Measurements from ENCODE around the gene CCDC91.
"Not testable (repeated sequence)": the region's sequence is repeated elsewhere in the genome, so short reads cannot be mapped to it uniquely, and the experiment has no call there.

CCDC91 gene

GRCh38 chr12:28286352-28286751 lies 96.1 kb downstream of the CCDC91 start:
- no peak for DNase-seq (ENCODE audit: low read depth, low spot score)

GRCh38 chr12:28290262-28290661 lies 100.0 kb downstream of the CCDC91 start:
- DNase-seq (ENCODE audit: low read depth, low spot score): no peak

DNA sequence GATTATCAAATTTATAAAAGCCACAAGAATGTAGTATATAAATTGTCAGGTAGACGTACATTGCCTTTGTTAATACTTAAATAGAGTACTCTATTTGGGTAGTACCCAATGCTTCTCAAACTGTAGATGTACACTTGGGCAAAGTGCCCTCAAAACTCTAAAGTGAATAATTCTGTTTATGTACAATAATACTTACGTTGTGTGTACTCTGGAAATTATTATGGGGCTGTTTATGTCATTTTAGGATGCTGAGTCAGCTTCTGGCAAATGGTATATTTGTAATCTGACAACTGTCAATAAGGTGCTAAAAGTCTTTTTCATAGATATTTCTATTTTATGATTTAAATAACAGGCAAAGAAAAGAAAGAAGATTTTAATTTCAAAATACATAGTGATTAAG lies 102.4 kb downstream of the CCDC91 start:
- DNase-seq (ENCODE audit: low read depth, low spot score): no peak

DNA sequence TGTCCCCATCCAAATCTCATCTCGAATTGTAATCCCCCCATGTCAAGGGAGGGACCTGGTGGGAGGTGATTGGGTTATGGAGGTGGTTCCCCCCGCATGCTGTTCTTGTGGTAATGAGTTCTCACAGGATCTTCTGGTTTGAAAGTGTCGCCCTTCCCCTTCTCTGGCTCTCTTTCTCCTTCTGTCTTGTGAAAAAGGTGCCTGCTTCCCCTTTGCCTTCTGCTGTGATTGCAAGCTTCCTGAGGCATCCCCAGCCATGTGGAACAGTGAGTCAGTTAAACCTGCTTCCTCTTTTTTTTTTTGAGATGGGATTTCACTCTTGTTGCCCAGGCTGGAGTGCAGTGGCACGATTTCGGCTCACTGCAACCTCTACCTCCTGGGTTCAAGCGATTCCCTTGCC lies 104.0 kb downstream of the CCDC91 start:
- DNase-seq (ENCODE audit: low read depth, low spot score): no peak

- no peak for DNase-seq (ENCODE audit: low read depth, low spot score)
Observed at GRCh38 chr12:28296287-28296686, 106.0 kb downstream of the CCDC91 start.

- no peak for DNase-seq (ENCODE audit: low read depth, low spot score)
Observed at GRCh38 chr12:28303192-28303591, 112.9 kb downstream of the CCDC91 start.

- no peak for DNase-seq (ENCODE audit: low read depth, low spot score)
Observed at GRCh38 chr12:28306535-28306934, 116.3 kb downstream of the CCDC91 start.

- DNase-seq (ENCODE audit: low read depth, low spot score): no peak
Observed at GRCh38 chr12:28308891-28309290, 118.6 kb downstream of the CCDC91 start.

DNA sequence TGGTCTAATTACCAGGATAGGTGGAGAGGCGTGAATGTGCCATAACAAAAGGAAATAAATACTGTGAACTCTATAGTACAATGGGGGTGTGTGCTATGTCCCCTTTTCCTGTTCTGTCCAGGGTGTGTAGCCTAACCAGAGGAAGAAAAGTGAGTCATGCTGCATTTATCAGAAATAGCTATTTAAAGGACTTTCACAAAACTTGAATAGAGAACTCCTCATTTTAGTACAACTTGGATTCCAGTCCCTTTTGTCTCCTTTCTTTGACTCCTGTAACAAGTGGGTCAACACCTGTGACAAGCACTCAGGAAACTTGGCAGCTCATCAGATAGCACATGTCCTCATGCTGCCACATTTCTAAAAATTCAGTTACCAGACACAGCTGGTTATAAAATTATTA lies 123.4 kb downstream of the CCDC91 start:
- no peak for DNase-seq (ENCODE audit: low read depth, low spot score)

GRCh38 chr12:28316049-28316448 lies 125.8 kb downstream of the CCDC91 start:
- no peak for DNase-seq (ENCODE audit: low read depth, low spot score)

GRCh38 chr12:28318273-28318672 lies 128.0 kb downstream of the CCDC91 start:
- DNase-seq (ENCODE audit: low read depth, low spot score): no peak

GRCh38 chr12:28320353-28320752 lies 130.1 kb downstream of the CCDC91 start:
- no peak for DNase-seq (ENCODE audit: low read depth, low spot score)

DNA sequence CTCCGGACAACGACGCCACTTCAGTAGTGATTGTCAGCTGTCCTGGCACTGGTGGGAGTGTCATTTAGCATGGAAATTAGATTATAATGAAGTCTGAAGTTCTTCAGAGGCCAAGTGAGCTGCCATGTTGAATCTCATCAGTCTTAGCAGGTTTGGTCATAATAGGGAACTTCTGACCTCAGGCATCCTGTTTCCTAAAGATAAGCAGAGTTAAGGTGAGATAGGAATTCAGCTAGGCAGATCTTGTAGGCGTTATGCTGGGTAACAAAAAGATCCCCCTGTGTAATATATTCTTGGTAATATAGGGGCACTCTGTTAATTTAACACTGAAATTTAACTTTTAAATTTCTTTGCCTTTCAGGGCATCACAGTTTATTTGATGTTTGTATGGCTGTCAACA lies 137.5 kb downstream of the CCDC91 start:
- no peak for DNase-seq (ENCODE audit: low read depth, low spot score)

DNA sequence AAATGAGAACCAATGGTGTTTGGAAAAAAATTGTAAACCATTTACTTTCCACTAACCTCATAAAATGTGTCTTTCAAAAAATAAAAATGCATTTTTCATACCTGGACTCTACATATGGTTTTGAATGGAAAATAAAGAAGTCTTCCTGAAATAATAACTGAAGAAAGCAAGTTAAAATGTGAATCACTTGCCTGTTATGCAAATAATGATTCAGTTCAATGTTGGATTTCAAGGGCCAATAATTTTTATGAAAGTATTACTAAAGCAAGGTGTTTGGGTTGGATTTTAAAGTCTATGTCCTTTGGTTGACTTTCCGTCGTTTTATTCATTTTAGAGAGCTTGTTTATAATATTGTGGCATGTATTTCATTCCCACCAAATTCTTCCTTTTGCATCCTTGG lies 138.7 kb downstream of the CCDC91 start:
- no peak for DNase-seq (ENCODE audit: low read depth, low spot score)

- DNase-seq (ENCODE audit: low read depth, low spot score): not testable (repeated sequence)
Observed at GRCh38 chr12:28329727-28330126, 139.5 kb downstream of the CCDC91 start.

- DNase-seq (ENCODE audit: low read depth, low spot score): not testable (repeated sequence)
Observed at GRCh38 chr12:28330232-28330631, 140.0 kb downstream of the CCDC91 start.

- DNase-seq (ENCODE audit: low read depth, low spot score): no peak
Observed at GRCh38 chr12:28331130-28331529, 140.9 kb downstream of the CCDC91 start.

DNA sequence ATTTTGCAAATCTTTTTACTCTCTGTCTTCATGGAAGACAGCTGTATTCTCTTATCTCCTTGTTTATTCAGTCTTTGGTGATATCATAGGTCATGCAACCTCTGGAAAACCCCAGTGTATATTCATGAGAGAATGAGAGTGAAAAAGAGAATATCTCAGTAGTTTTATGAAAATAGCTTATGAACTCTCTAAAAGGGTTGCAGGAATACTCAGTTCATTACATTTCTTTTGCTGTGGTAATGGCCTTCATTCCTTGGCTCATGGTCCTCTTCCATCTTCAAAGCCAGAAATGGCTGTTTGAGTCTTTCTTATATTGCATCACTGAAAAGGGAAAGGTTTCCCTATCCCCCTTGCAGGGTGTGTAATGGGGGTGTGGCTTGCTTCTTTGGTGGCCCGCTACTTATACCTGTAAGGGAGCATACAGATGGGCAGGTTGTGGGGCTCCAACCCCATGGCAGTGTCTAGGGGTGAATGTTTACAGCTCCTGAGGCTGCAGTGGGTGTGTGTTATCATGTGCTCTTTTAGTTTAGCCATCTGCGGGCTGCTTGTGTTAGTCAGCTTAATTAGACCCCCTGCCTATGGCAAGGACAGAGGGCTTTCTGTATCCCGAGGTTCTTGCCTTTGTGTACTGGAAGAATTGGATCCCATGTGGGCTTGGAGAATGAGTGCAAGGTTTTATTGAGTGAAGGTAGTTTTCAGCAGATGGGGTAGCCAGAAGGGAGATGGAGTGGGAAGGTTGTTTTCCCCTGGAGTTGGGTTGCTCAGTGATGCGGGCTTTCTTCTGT lies 150.2 kb downstream of the CCDC91 start:
- no peak for DNase-seq (ENCODE audit: low read depth, low spot score)

DNA sequence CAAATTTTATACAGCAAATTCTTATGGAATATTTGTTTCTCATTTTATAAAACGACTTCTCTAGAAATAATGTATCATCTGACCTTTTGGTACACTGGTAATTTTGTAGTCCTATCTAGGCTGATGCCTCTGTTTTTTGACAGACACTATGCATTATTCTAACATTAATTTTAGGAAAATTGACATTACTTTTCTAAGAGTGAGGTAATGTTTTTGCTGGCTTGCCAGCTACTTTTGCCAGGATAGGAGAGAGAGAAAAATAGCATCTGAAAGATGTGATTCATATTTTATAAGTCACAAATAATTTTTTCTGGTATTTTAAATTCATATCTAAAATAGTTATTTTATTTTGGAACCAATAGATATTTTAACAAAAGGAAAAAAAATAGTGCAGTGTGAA lies 153.5 kb downstream of the CCDC91 start:
- no peak for DNase-seq (ENCODE audit: low read depth, low spot score)

DNA sequence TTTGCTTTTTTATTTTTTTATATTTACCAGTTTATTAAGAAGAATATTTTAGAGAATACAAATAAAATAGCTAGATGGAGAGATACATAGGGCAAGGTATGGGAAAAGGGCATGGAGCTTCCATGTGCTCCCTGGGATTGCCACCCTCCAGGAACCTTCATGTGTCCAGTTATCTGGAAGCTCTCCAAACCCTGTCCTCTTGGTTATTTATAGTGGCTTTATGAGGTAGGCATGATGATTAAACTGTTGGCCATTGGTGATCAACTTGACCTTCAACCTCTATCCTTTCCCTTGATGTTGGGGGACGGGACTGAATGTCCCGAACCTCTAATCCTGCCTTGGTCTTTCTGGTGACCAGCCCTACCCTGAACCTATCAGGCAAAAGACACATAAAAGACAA lies 156.3 kb downstream of the CCDC91 start:
- DNase-seq (ENCODE audit: low read depth, low spot score): no peak

GRCh38 chr12:28349196-28349595 lies 158.9 kb downstream of the CCDC91 start:
- DNase-seq (ENCODE audit: low read depth, low spot score): no peak

DNA sequence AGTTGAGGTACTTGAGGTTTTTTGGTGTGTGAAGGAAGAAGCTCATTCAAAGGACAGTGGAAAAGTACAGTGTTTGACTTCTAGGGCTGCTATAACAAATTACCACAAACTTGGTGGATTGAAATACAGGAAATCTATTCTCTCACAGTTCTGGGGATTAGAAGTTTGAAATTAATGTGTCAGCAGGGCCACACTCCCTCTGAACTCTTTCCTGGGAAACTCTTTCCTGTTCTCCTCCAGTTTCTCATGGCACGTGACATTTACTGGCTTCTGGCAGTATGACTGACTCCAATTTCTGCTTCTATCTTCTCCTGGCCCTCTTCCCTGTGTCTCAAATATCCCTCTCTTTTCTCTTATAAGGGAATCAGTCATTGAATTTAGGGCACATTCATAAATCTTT lies 160.2 kb downstream of the CCDC91 start:
- DNase-seq (ENCODE audit: low read depth, low spot score): no peak

- DNase-seq (ENCODE audit: low read depth, low spot score): no peak
Observed at GRCh38 chr12:28351414-28351813, 161.2 kb downstream of the CCDC91 start.

GRCh38 chr12:28355161-28355560 lies 164.9 kb downstream of the CCDC91 start:
- no peak for DNase-seq (ENCODE audit: low read depth, low spot score)

Data from brain pericyte (primary cell).